ENCODE data around the gene DUSP22.

The DUSP22 gene

GRCh38 chr6:338815-339262 is 46.6 kb downstream of the DUSP22 start:
- H3K9ac ChIP-seq (ENCODE audit: low read length), result no peak overlapping the region
- DNase-seq, result no peak
- no peak overlapping the region for H3K27ac ChIP-seq (ENCODE audit: low read length)
- no peak overlapping the region for H3K4me3 ChIP-seq (ENCODE audit: low read length)
- no peak overlapping the region for H2AFZ ChIP-seq (ENCODE audit: low read length)
- H3K79me2 ChIP-seq (ENCODE audit: low read length), result peaks cover 96% of the 10 kb centered on the region
- TF ChIP-seq EZH2 (optimal IDR thresholded peaks at IDR 0.05; ENCODE audit: low read depth, low read length), result no peak
- TF ChIP-seq EZH2phosphoT487 (IDR thresholded peaks at IDR 0.05; ENCODE audit: low read length), result no peak
- TF ChIP-seq, protein P1, sequence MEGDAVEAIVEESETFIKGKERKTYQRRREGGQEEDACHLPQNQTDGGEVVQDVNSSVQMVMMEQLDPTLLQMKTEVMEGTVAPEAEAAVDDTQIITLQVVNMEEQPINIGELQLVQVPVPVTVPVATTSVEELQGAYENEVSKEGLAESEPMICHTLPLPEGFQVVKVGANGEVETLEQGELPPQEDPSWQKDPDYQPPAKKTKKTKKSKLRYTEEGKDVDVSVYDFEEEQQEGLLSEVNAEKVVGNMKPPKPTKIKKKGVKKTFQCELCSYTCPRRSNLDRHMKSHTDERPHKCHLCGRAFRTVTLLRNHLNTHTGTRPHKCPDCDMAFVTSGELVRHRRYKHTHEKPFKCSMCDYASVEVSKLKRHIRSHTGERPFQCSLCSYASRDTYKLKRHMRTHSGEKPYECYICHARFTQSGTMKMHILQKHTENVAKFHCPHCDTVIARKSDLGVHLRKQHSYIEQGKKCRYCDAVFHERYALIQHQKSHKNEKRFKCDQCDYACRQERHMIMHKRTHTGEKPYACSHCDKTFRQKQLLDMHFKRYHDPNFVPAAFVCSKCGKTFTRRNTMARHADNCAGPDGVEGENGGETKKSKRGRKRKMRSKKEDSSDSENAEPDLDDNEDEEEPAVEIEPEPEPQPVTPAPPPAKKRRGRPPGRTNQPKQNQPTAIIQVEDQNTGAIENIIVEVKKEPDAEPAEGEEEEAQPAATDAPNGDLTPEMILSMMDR (IDR thresholded peaks at IDR 0.05; ENCODE audit: low read length), result no peak
- H3K27me3 ChIP-seq (replicated peaks; ENCODE audit: insufficient read depth, low read length), result no peaks in the 10 kb centered on the region
- H3K9me3 ChIP-seq (replicated peaks; ENCODE audit: insufficient read depth, low read length), result no peaks in the 10 kb centered on the region
- H3K4me1 ChIP-seq (ENCODE audit: low read length), result peaks cover 28% of the 10 kb centered on the region
- H3K9me2 ChIP-seq (replicated peaks; ENCODE audit: insufficient read depth, low read length), result no peaks in the 10 kb centered on the region
- H3F3A ChIP-seq (ENCODE audit: insufficient read depth, low read length), result peaks cover 14% of the 10 kb centered on the region
- H4K20me1 ChIP-seq (ENCODE audit: insufficient read depth, low read length), result no peaks in the 10 kb centered on the region
- peaks cover 8% of the 10 kb centered on the region for H3K36me3 ChIP-seq (replicated peaks; ENCODE audit: insufficient read depth, low read length)
- no peak overlapping the region for H3K4me2 ChIP-seq (ENCODE audit: low read depth, low read length)

DNA sequence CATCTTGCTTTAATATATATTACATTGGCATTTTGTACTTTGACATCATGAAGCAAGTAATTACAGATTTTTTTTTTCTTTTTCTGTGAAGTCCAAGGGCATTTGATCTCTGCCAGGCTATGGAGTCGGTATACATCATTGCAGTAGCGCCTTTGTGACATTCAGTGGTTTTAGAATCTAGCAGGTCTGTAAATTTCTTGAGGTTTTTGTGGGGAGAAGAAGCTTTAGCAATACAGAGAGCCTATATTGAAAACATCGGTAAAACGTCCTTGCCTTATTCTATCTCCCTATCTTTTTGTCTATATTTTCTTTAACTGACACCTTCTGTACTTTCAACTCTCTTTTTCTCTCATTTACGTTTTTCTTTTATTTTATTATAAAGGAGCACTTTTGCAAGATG is 47.2 kb downstream of the DUSP22 start:
- H3K9ac ChIP-seq (ENCODE audit: low read length), result no peak overlapping the region
- no peaks in the 10 kb centered on the region for H4K20me1 ChIP-seq (ENCODE audit: insufficient read depth, low read length)
- peaks cover 28% of the 10 kb centered on the region for H3K4me1 ChIP-seq (ENCODE audit: low read length)
- H3K27ac ChIP-seq (ENCODE audit: low read length), result no peak overlapping the region
- H3K27me3 ChIP-seq (replicated peaks; ENCODE audit: insufficient read depth, low read length), result no peaks in the 10 kb centered on the region
- H3K36me3 ChIP-seq (replicated peaks; ENCODE audit: insufficient read depth, low read length), result peaks cover 8% of the 10 kb centered on the region
- no peaks in the 10 kb centered on the region for H3K9me2 ChIP-seq (replicated peaks; ENCODE audit: insufficient read depth, low read length)
- no peaks in the 10 kb centered on the region for H3K9me3 ChIP-seq (replicated peaks; ENCODE audit: insufficient read depth, low read length)
- H3K4me3 ChIP-seq (ENCODE audit: low read length), result no peak overlapping the region
- H3K4me2 ChIP-seq (ENCODE audit: low read depth, low read length), result no peak overlapping the region
- H3K79me2 ChIP-seq (ENCODE audit: low read length), result peaks cover 96% of the 10 kb centered on the region
- H3F3A ChIP-seq (ENCODE audit: insufficient read depth, low read length), result peaks cover 14% of the 10 kb centered on the region
- no peak overlapping the region for H2AFZ ChIP-seq (ENCODE audit: low read length)
- DNase-seq, result no peak
- TF ChIP-seq, protein P1 (IDR thresholded peaks at IDR 0.05; ENCODE audit: low read length), result no peak
- TF ChIP-seq EZH2 (optimal IDR thresholded peaks at IDR 0.05; ENCODE audit: low read depth, low read length) (no peak), EZH2phosphoT487 (IDR thresholded peaks at IDR 0.05; ENCODE audit: low read length) (no peak)

- Histone ChIP-seq H3K9me3 (replicated peaks; ENCODE audit: insufficient read depth, low read length) (no peaks in the 10 kb centered on the region), H4K20me1 (ENCODE audit: insufficient read depth, low read length) (no peaks in the 10 kb centered on the region), H2AFZ (ENCODE audit: low read length) (no peak overlapping the region), H3K9me2 (replicated peaks; ENCODE audit: insufficient read depth, low read length) (no peaks in the 10 kb centered on the region), H3K9ac (ENCODE audit: low read length) (no peak overlapping the region), H3K27me3 (replicated peaks; ENCODE audit: insufficient read depth, low read length) (no peaks in the 10 kb centered on the region), H3K4me1 (ENCODE audit: low read length) (peaks cover 28% of the 10 kb centered on the region), H3K4me3 (ENCODE audit: low read length) (no peak overlapping the region), H3K27ac (ENCODE audit: low read length) (no peak overlapping the region), H3K79me2 (ENCODE audit: low read length) (peaks cover 94% of the 10 kb centered on the region), H3K4me2 (ENCODE audit: low read depth, low read length) (no peak overlapping the region), H3F3A (ENCODE audit: insufficient read depth, low read length) (peaks cover 14% of the 10 kb centered on the region), H3K36me3 (replicated peaks; ENCODE audit: insufficient read depth, low read length) (peaks cover 8% of the 10 kb centered on the region)
- TF ChIP-seq EZH2 (optimal IDR thresholded peaks at IDR 0.05; ENCODE audit: low read depth, low read length) (no peak), EZH2phosphoT487 (IDR thresholded peaks at IDR 0.05; ENCODE audit: low read length) (no peak)
- TF ChIP-seq, protein P1 (IDR thresholded peaks at IDR 0.05; ENCODE audit: low read length), result no peak
- DNase-seq, result no peak
Measured at GRCh38 chr6:340186-340955, 48.1 kb downstream of the DUSP22 start.
